A673 (cell line): Measurements from ENCODE around the gene TNFAIP8L3. TPM values are rescaled to one million over a fixed set of nuclear protein-coding genes. Genes with fewer than 3 reads are reported as not detected.

ENCODE experiments used
- BruUV-seq: library from RNA; stranded (reverse); fragments of 400-500 nt; replicated peaks from 2 replicates; lab custom pipeline; 2021; lab: Mats Ljungman, UMichigan
- CTCF ChIA-PET: fragments of 300-600 bp; sonication (Branson Sonifier 250); formaldehyde crosslinking; loops from one replicate; lab custom pipeline; 2022; ENCODE audit warnings: antibody characterized with exemption; lab: Charles Lee
- POLR2A ChIA-PET: fragments of 300-600 bp; sonication (Branson Sonifier 250); formaldehyde crosslinking; loops from one replicate; lab custom pipeline; 2022; ENCODE audit warnings: antibody characterized with exemption; ENCODE audit not compliant: low non-redundant PET; lab: Charles Lee
- DNase-seq: peaks from one replicate; pipeline ENCODE4 v3.0.0-alpha.2; 2015; ENCODE audit warnings: low spot score
- H3K27ac ChIP-seq: fragments of 200-600 bp; sonication (generic); 2 replicates; pipeline ENCODE4 v1.5.1; 2016; ENCODE audit warnings: mixed run types, low read depth, mild to moderate bottlenecking, mixed read lengths, antibody characterized with exemption, low read length; ENCODE audit not compliant: poor library complexity, severe bottlenecking
- H3K27me3 ChIP-seq: fragments of 200-600 bp; sonication (generic); replicated peaks from 2 replicates; pipeline ENCODE4 v1.6.1; 2017; ENCODE audit warnings: mixed run types, low read depth, mild to moderate bottlenecking, mixed read lengths, antibody characterized with exemption, low read length; ENCODE audit not compliant: insufficient read depth, poor library complexity
- H3K36me3 ChIP-seq: fragments of 200-600 bp; sonication (generic); 2 replicates; pipeline ENCODE4 v1.6.1; 2016; ENCODE audit warnings: mixed run types, mild to moderate bottlenecking, mixed read lengths, antibody characterized with exemption, low read length; ENCODE audit not compliant: insufficient read depth, poor library complexity, severe bottlenecking
- H3K4me1 ChIP-seq: fragments of 200-600 bp; sonication (generic); 2 replicates; pipeline ENCODE4 v1.6.1; 2017; ENCODE audit warnings: mixed run types, mild to moderate bottlenecking, mixed read lengths, antibody characterized with exemption, low read length; ENCODE audit not compliant: insufficient read depth, poor library complexity, severe bottlenecking
- H3K4me3 ChIP-seq: fragments of 200-600 bp; sonication (generic); 2 replicates; pipeline ENCODE4 v1.5.1; 2016; ENCODE audit warnings: low read depth, mixed run types, mild to moderate bottlenecking, mixed read lengths, low read length; ENCODE audit not compliant: poor library complexity, severe bottlenecking
- H3K9me3 ChIP-seq: fragments of 200-600 bp; sonication (generic); 2 replicates; pipeline ENCODE4 v1.6.1; 2016; ENCODE audit warnings: mixed run types, low read depth, mild to moderate bottlenecking, mixed read lengths, antibody characterized with exemption, low read length; ENCODE audit not compliant: poor library complexity, severe bottlenecking
- CTCF ChIP-seq: fragments of 300-800, 200-600 bp; sonication (generic); conservative IDR thresholded peaks from 2 replicates; pipeline ENCODE4 v1.5.1; 2017; ENCODE audit warnings: low read depth, mild to moderate bottlenecking, antibody characterized with exemption, low read length, moderate library complexity, mixed read lengths
- EZH2 ChIP-seq: fragments of 200-600 bp; sonication (generic); IDR thresholded peaks from 2 replicates; pipeline ENCODE4 v1.6.1; 2017; ENCODE audit warnings: borderline replicate concordance, low read depth, mild to moderate bottlenecking, mixed read lengths, antibody characterized with exemption, low read length; ENCODE audit not compliant: poor library complexity, severe bottlenecking
- intact Hi-C: fragments of 100-400 bp; cut with micrococcal nuclease; formaldehyde crosslinking; loops from one replicate; pipeline ENCODE4 v1.10.0; 2022; ENCODE audit not compliant: unreplicated experiment
- total RNA-seq: library from RNA; stranded (reverse); gene quantifications from 2 replicates; pipeline ENCODE4 v1.2.3, GENCODE V29; 2021

The TNFAIP8L3 gene
- total RNA-seq, 1 experiment from 2014 or later: 0.15 TPM

- Histone ChIP-seq H3K27me3 (peaks cover 23% of the 10 kb centered on the region), H3K9me3 (no peaks in the 10 kb centered on the region), H3K27ac (no peak overlapping the region), H3K4me3 (no peak overlapping the region), H3K36me3 (no peaks in the 10 kb centered on the region), H3K4me1 (no peaks in the 10 kb centered on the region)
- no peak for DNase-seq
- intact Hi-C loops: no loop called here
- BruUV-seq: no TSS peak
- no peak for TF ChIP-seq CTCF
- TF ChIP-seq EZH2: no peak
- CTCF ChIA-PET: no interaction called here
- POLR2A ChIA-PET: no interaction called here
Observed at GRCh38 chr15:51111061-51111460, 16.4 kb upstream of the TNFAIP8L3 start.

DNA sequence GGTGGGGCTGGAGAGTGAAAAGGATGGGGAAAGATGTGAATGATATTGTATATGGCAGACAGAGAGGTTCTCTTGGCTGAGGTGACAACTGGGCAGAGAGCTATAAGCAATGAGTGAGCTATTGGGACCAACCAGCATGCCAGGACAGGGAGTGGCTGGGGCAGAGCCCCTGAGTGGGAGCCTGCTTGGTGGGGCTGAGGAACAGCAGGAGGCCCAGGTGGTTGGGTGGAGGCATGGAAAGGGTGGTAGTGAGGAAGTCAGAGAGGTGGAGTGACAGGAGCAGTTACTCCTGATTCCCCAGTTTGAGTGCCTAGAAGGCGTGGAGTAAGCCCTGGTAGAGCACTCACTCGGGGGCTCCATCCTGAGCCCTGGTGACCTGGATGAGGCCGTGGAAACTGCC, 15.5 kb upstream of the TNFAIP8L3 start:
- TF ChIP-seq EZH2: no peak
- no peak for TF ChIP-seq CTCF
- POLR2A ChIA-PET: no interaction called here
- CTCF ChIA-PET: no interaction called here

DNA sequence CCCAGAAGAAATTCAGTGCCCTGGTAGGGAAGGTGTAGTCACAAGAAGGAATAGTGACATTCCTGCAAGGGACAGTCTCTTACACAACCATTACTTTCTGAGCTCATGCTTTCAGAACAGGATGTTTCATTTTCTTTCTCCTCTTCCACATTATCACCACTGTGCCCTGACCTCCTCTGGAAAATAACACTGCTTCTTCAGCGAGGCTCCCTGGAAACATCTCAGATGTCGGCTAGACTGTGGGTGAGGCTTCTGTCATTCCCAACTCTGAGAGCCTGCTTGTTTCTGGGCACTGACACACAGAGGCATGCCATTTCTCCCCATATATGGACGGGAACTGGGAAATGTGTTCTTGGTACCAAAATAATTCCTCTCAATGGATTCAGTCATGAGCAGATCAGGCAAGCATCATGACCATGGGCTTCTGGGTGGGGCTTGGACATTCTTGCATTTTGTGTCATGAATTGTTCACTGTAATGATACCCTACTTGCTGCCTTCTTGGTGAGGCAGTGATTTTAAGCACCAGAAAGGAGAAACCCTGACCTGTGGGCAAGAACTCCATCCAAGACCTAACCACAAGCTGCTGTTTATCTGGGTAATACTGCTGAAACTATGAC, 14.3 kb upstream of the TNFAIP8L3 start:
- Histone ChIP-seq H3K9me3 (no peaks in the 10 kb centered on the region), H3K27ac (no peak overlapping the region), H3K27me3 (peaks cover 32% of the 10 kb centered on the region), H3K36me3 (no peaks in the 10 kb centered on the region), H3K4me1 (no peaks in the 10 kb centered on the region), H3K4me3 (no peak overlapping the region)
- intact Hi-C loops: loop anchor here (5.0 kb wide), 1 partner anchor 52 kb away; no protein-coding TSS in a partner anchor
- no peak for DNase-seq
- TF ChIP-seq CTCF (no peak), EZH2 (no peak)
- ChIA-PET POLR2A (no interaction called here), CTCF (no interaction called here)
- no TSS peak for BruUV-seq

More for the DNA sequence above, 15.5 kb upstream of the TNFAIP8L3 start:
- H3K27me3 ChIP-seq: peaks cover 23% of the 10 kb centered on the region
- no peaks in the 10 kb centered on the region for H3K4me1 ChIP-seq
- no peaks in the 10 kb centered on the region for H3K36me3 ChIP-seq
- H3K9me3 ChIP-seq: no peaks in the 10 kb centered on the region
- H3K27ac ChIP-seq: no peak overlapping the region
- no peak for DNase-seq
- intact Hi-C loops: no loop called here
- BruUV-seq: no TSS peak
- no peak overlapping the region for H3K4me3 ChIP-seq
